Measurements from ENCODE around the gene KCNQ1.

The KCNQ1 gene, protein sequence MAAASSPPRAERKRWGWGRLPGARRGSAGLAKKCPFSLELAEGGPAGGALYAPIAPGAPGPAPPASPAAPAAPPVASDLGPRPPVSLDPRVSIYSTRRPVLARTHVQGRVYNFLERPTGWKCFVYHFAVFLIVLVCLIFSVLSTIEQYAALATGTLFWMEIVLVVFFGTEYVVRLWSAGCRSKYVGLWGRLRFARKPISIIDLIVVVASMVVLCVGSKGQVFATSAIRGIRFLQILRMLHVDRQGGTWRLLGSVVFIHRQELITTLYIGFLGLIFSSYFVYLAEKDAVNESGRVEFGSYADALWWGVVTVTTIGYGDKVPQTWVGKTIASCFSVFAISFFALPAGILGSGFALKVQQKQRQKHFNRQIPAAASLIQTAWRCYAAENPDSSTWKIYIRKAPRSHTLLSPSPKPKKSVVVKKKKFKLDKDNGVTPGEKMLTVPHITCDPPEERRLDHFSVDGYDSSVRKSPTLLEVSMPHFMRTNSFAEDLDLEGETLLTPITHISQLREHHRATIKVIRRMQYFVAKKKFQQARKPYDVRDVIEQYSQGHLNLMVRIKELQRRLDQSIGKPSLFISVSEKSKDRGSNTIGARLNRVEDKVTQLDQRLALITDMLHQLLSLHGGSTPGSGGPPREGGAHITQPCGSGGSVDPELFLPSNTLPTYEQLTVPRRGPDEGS

DNA sequence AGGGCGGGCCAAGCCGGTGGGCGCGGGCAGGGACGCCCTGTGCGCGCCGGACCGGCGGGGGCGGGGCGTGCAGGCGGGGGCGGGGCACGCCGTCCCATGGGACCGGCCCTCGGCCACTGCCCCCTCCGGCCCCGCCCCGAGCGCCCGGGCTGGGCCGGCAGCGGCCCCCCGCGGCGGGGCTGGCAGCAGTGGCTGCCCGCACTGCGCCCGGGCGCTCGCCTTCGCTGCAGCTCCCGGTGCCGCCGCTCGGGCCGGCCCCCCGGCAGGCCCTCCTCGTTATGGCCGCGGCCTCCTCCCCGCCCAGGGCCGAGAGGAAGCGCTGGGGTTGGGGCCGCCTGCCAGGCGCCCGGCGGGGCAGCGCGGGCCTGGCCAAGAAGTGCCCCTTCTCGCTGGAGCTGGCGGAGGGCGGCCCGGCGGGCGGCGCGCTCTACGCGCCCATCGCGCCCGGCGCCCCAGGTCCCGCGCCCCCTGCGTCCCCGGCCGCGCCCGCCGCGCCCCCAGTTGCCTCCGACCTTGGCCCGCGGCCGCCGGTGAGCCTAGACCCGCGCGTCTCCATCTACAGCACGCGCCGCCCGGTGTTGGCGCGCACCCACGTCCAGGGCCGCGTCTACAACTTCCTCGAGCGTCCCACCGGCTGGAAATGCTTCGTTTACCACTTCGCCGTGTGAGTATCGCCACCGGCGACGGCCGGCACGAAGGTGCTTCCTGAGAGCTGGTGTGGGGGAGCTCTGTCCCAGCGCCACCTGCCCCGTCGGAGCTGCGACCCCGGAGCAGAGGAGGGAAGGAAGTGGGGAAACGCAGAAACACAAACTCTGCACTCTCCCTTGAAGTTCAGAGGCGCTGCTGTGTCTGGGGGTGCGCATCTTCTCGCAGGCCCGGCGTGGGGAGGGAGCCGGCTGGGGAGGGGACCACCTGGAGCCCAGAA lies at the start of gene KCNQ1:
Gene KCNQ1 (plus strand): TSS at position 188 of the 925 bp plus-strand sequence. CDS start 91 bp downstream, at position 279.
- no peak for DNase-seq (ENCODE audit: low read depth in 2 of 2, low spot score in 1 of 2)

GRCh38 chr11:2395211-2395730 lies 49.5 kb upstream of the KCNQ1 start:
- no peak for DNase-seq (ENCODE audit: low read depth in 2 of 2, low spot score in 1 of 2)

DNA sequence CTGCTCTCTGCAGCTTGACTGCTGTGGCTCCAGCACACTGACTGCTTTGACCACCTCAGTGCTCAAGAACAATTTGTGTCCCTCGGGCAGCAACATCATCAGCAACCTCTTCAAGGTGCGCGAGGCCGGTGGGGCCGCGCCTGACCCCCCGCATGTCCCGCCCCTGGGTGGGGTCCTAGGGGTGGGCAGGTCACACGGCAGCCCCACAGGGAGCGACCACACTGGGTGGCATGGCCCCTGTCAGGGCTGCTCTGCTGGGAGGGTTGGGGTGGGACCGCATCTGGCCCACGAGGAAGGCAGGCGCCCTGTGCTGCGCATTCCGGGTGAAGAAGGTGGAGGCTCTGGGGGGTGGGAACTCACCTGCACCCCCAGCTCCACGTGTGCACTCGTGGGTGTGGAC lies 49.0 kb upstream of the KCNQ1 start:
- no peak for DNase-seq (ENCODE audit: low read depth in 2 of 2, low spot score in 1 of 2)

DNA sequence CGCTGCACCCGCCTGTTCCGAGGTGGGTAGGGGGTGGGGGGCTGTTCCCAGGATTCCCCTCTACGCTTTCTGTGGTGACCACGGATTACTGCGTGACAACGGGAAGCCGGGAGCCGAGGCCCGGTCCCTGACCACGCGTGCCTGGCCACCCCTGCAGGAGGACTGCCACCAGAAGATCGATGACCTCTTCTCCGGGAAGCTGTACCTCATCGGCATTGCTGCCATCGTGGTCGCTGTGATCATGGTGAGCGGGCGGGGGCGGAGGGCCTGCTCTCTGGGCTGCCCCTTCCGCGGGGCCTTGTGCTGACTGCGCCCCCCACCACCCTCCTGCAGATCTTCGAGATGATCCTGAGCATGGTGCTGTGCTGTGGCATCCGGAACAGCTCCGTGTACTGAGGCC lies 48.3 kb upstream of the KCNQ1 start:
- DNase-seq (ENCODE audit: low read depth in 2 of 2, low spot score in 1 of 2) = no peak

GRCh38 chr11:2397005-2397404 lies 47.8 kb upstream of the KCNQ1 start:
- DNase-seq (ENCODE audit: low read depth in 2 of 2, low spot score in 1 of 2) = no peak

- no peak for DNase-seq (ENCODE audit: low read depth in 2 of 2, low spot score in 1 of 2)
These were observed 46.0 kb upstream of the KCNQ1 start for GRCh38 chr11:2398664-2399355.

DNA sequence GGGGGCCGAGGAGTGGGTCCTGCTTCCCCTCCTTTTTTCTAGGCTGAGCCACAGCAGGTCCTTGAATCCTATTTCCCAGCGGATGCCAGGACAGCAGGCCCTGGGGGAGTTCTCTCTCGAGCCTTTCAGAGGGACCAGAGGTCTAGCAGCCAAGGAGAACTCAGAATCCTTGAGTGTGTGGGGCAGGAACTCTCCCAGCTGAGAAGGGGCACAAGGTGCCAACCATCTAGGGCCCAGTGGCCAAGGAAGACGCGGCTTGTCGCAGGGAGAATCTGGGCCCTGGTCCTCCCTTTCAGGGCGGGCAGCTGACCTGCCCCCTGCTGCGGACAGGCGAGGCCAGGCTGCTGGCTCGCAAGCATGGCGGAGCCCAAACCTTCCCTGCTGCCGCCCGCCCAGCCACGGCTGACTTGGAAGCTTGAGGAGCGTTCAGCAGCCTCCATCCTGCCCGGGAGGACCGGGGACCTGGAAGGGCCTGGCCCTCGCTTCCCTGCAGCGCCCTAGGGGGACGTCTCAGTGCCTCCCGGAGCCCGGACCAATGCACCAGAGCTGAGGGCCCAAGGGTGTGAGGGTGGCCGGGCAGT lies 45.2 kb upstream of the KCNQ1 start:
- DNase-seq (ENCODE audit: low read depth in 2 of 2, low spot score in 1 of 2) = no peak

DNA sequence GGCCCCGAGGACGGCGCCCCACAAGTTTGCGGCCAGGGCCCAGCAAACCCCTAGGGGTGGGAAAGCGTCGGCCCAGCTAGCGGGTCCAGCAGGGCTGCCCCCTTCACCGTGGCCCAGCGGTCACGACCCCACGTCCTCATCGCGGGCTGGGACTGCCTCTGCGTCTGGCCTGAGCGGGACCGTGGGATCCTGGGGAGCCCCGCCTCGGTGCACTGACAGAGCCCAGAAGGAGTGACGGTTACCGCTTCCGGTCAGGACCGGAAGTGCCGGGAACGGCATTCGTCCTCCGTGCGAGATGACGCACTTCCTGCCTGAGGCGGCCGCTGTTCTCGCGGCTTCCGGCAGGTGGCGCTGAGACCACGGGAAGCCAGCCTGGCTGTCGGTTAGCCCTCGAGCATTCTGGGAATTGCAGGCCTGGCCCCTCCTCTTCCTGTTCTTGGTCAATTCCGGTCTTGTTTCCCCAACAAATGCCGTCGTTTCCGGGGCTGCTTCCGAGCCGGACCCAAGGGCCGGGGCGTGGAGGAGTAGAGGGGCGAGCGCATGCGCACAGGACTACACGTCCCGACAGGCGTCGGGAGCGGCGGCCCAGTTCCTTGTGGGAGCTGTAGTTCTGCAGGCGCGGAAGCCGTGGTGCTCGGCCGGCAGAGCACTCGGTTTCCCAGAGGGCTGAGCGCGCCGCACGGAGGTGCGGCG lies 44.6 kb upstream of the KCNQ1 start, which contains the start of gene TSSC4:
Gene TSSC4 (plus strand): TSS at position 682 of the 693 bp plus-strand sequence. CDS start 1,884 bp downstream, outside the sequence.
- peak; percentile 98 for DNase-seq (ENCODE audit: low read depth in 2 of 2, low spot score in 1 of 2)

DNA sequence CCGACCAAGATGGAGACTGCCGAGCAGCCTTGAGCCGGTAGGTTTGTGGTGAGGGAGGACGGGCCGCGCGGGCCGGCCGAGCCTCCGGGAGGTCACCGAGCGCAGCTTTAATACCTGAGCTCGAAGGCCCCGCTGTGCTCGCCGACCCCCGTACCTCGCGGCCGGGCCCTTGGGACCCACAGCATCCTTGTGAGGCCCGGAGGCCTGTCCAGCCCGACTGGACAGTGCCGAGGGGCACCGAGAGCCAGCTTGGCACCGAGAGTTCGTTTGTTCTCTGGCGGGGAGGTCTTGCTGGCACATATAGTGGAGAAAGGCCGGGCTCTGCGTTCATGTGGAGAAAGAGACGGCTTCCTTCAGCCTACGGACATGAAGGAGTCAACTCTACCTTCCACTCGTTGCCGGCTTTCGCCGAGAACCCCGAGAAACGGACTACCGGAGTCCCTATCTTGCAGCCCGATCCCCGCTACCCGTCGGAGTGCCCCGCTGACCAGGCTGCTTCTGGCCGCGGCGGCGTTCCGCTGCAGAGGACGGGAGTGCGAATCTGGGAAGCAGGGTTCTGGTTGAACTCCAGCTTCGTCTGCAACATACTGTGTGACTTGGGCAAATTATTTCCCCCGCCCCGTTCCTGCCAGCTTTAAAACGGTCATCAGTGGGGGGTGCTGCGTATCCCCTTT lies 43.9 kb upstream of the KCNQ1 start:
- DNase-seq (ENCODE audit: low read depth in 2 of 2, low spot score in 1 of 2) = no peak

DNA sequence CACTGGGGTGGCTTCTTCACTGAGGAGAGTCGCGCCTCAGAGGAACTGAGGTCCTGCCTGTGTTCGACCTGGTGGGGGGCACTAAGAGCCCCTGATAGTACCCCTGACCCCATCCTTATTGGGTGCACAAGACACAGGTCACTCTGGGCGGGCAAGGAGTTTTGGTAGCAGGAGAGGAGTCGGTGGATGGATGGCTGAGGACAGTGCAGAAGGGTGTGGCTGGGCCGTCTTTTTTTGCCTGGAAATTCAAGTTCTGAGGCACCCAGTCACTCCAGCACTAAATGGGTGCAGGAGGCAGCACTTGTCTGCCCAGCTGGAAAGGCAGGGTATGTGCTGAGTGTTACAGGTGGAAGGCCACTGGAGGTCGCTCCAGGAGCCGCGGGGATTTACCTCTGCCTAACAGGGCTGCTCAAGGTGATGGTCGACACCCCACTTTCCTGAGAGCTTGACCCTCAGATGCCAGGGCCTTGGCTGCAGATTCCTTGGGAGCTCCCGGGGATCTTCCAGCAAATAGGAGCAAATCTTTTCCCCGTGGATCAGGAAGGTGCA lies 43.3 kb upstream of the KCNQ1 start:
- DNase-seq (ENCODE audit: low read depth in 2 of 2, low spot score in 1 of 2) = no peak

- DNase-seq (ENCODE audit: low read depth in 2 of 2, low spot score in 1 of 2) = no peak
These were observed 42.7 kb upstream of the KCNQ1 start for GRCh38 chr11:2402106-2402505.

GRCh38 chr11:2402890-2403645 lies 41.7 kb upstream of the KCNQ1 start:
- no peak for DNase-seq (ENCODE audit: low read depth in 2 of 2, low spot score in 1 of 2)

GRCh38 chr11:2404735-2405196 lies 40.0 kb upstream of the KCNQ1 start:
- DNase-seq (ENCODE audit: low read depth in 2 of 2, low spot score in 1 of 2) = no peak

- no peak for DNase-seq (ENCODE audit: low read depth in 2 of 2, low spot score in 1 of 2)
These were observed 38.4 kb upstream of the KCNQ1 start for GRCh38 chr11:2406451-2406850.

DNA sequence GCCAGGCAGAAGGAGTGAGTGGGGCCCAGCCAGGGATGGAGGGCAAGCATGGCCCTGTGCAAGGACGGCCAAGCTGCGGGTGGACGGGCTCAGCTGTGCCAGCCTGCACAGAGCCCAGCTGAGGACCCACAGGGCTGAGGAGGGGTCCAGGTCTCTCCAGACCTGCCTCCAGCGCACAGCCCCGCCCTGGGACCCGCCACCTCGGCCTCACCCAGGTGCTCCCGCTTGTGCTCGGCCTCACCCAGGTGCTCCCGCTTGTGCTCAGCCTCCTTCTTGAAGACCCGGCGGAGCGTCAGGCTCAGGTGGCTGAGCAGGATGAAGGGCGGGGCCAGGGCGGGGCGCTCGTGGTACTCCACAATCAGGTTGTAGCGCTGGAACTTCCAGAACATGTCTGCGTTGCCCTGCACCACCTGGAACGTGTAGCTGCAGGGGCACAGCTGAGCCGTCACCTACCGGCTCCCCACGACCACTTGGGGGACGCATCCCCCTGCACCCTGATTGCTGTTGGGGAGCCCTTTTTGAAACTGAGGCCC lies 37.9 kb upstream of the KCNQ1 start:
- DNase-seq (ENCODE audit: low read depth in 2 of 2, low spot score in 1 of 2) = no peak

DNA sequence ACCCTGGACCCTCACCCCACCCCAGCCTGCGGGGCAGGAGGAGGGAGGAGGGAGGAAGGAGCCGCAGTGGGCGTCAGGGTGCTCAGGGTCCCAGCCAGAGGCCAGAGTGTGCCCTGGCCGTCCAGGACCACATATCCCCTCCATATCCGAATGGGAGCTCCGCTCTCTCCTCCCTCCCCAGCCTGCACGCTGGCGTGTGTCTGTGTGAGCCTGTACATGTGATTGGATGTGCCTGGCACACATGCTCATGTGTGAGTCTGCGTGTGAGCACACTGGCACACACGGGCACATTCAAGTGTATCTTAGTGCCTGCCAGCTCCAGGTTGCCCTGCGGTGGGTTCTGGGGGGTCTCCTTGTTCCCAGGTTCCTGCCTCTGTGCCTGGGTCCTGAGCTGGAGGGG lies 36.1 kb upstream of the KCNQ1 start:
- DNase-seq (ENCODE audit: low read depth in 2 of 2, low spot score in 1 of 2) = no peak

DNA sequence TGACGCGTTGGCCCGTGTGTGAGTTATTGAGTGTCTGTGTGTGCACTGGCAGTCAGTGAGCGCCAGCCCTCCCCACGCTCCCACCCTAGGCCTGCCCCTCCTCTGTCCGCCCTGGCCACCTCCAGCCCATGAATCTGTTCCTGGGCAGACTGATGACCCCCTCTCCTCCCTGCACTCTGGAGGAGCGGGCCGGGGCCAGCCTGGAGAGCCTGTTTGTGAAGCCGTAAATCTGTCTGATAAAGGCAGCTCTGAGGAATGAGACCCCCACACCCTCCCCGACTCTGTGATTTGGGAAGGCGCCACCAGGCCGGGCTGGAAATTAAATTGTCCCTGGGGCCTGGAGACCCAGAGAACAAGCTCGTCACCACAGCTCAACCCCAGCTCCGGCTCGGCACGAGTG lies 35.7 kb upstream of the KCNQ1 start:
- DNase-seq (ENCODE audit: low read depth in 2 of 2, low spot score in 1 of 2) = no peak

Data from stimulated activated CD8-positive, alpha-beta memory T cell treated with anti-CD3 and anti-CD28 coated beads, Interleukin-4, amount 100 ng/mL, for 1 hour (primary cell).